Bone marrow (tissue), 2 donors: ENCODE data around the gene SHISA4.
"Not testable (repeated sequence)": the region's sequence is repeated elsewhere in the genome, so short reads cannot be mapped to it uniquely, and the experiment has no call there.

Source experiments
- DNase-seq, 2 donors: peaks; one replicate each; lab custom pipeline; 2025; lab: John Stamatoyannopoulos, UW

SHISA4 gene

GRCh38 chr1:201888282-201889089 lies at the start of gene SHISA4:
Gene SHISA4 (plus strand): TSS chr1:201888898. CDS start chr1:201888995, 97 bp downstream.
- peak in 1 of 2 donors; percentile 12 for DNase-seq

- not testable (repeated sequence) for DNase-seq
These were observed 49.6 kb upstream of the SHISA4 start for GRCh38 chr1:201839089-201839488.

- DNase-seq: no peak
These were observed 48.6 kb upstream of the SHISA4 start for GRCh38 chr1:201840055-201840454.

- DNase-seq: no peak
These were observed 48.2 kb upstream of the SHISA4 start for GRCh38 chr1:201840490-201840889.

GRCh38 chr1:201841265-201841912 lies 47.3 kb upstream of the SHISA4 start:
- no peak for DNase-seq

GRCh38 chr1:201842472-201843027 lies 46.1 kb upstream of the SHISA4 start:
- DNase-seq: peak in 1 of 2 donors; percentile 6

GRCh38 chr1:201845331-201846083 lies 43.2 kb upstream of the SHISA4 start:
- DNase-seq: no peak

- no peak for DNase-seq
These were observed 41.5 kb upstream of the SHISA4 start for GRCh38 chr1:201847150-201847549.

- no peak for DNase-seq
These were observed 40.5 kb upstream of the SHISA4 start for GRCh38 chr1:201848230-201848629.

- no peak for DNase-seq
These were observed 39.2 kb upstream of the SHISA4 start for GRCh38 chr1:201849372-201850052.

- no peak for DNase-seq
These were observed 38.7 kb upstream of the SHISA4 start for GRCh38 chr1:201850053-201850397.

GRCh38 chr1:201851949-201852348 lies 36.7 kb upstream of the SHISA4 start:
- DNase-seq: no peak

- not testable (repeated sequence) for DNase-seq
These were observed 32.0 kb upstream of the SHISA4 start for GRCh38 chr1:201856722-201857121.

GRCh38 chr1:201859424-201859823 lies 29.3 kb upstream of the SHISA4 start:
- no peak for DNase-seq

- DNase-seq: no peak
These were observed 27.2 kb upstream of the SHISA4 start for GRCh38 chr1:201861448-201861847.

- DNase-seq: no peak
These were observed 18.3 kb upstream of the SHISA4 start for GRCh38 chr1:201870397-201870796.

- DNase-seq: no peak
These were observed 14.0 kb upstream of the SHISA4 start for GRCh38 chr1:201874672-201875071.

GRCh38 chr1:201876148-201876818 lies 12.4 kb upstream of the SHISA4 start:
- DNase-seq: no peak

- DNase-seq: peak in 1 of 2 donors; percentile 10
These were observed 10.8 kb upstream of the SHISA4 start for GRCh38 chr1:201877877-201878401.

GRCh38 chr1:201880928-201881571 lies 7.6 kb upstream of the SHISA4 start:
- DNase-seq: no peak
